Germinal center (tissue), 1 donor: Measurements from ENCODE around the gene PDE3A.

Source experiments
- DNase-seq: peaks from one replicate; pipeline ENCODE4 v3.0.0; 2012; ENCODE audit warnings: mixed read lengths, low spot score

The PDE3A gene

DNA sequence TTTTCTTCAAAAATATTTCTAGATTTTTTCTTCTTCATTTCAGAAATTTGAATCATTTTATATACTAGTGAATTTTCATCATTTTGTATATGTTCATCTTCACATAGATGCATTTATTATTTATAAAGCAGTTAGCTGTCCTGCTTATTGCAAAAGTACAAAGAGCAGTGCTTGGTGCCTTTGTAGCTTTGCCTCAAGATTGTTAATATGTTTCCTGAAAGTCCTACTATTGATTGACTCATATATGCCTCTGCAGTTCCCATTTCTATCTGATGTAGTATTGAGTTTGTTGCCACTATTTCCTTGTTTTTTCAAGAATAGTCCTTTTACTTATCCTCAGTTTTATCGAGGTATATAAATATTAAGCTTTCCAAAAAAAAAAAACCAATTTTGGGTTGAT lies 89.7 kb downstream of the PDE3A start:
- DNase-seq, result no peak

DNA sequence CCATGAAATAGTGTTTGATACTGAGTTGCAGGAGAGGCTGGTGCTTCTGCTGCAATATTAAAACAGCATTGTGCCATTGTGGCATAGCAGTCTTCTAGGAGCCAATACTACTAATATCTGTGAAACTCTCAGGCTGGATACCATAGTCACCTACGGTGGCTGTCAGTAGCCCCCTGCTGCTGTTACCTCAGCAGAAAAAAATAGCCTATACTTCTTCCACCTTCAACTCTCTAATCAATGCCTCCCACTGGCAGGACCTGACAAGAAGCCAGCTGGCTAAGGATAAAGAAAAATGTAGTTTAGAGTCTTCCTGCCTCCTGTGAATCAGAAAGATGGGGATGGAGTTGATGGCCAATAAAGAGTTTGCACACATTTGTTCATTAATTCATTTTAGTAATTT lies 91.6 kb downstream of the PDE3A start:
- DNase-seq, result no peak

DNA sequence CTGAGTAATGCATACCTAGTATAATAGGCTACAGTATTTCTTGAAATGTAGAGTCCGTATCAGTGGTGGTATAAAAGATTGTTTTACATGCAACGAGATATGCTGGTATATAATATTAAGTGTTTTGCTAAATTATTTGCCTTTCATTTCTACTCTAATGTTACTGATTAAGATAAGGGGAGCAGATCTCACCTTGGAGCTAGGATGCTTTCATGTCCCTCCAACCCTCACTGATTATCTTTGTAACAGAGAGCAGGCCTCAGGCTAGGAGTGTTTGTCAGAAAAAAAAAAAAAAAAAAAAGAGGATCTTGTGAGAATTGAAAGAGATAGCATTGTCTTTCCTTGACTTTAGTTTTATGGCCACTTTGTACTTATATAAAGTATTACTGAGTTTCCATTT lies 92.6 kb downstream of the PDE3A start:
- no peak for DNase-seq

DNA sequence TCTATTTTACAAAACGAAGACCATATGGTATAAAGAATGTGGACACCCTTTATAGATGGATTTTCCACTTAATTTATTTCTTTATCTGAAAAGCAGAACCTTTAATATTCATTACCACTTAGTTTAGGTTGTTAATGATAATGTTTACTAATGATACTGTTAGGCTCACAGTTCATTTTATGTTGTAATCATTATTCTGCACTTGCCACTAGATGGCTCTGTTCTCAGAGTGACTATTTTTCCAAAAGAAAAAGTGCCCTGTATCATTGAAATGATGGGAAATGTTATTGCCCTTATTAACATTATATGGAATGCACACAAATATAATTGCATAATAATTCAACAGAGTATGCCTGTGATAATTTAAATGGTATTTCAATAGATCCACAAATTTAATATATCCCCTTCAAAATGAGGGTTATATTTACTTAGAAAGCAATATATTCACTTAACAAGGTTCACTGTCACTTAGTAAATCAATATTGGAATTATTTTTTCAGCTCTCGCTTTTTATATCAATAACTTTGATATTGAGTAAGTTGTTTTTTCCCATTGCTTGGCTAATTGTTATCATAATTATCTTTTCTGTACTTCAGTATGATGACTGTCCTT lies 95.7 kb downstream of the PDE3A start:
- DNase-seq, result no peak

DNA sequence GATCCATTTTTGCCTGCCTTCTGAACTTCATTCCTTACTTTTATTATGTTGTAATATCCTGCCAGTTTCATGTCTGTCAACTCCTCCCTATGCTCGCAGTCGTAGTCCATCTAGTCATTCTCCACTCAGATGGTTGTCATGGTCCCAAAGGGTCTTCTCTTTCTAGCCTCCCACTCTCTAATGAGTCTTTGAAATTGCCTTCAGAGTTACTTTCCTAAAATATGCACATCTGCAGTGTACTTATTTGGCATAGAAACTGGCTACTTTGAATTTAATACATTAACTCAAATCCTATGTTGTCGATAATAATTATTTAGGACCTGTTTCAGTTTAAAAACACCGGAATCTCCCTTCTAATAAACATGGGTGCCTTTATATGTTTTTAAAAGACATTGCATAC lies 101.0 kb downstream of the PDE3A start:
- DNase-seq, result no peak

DNA sequence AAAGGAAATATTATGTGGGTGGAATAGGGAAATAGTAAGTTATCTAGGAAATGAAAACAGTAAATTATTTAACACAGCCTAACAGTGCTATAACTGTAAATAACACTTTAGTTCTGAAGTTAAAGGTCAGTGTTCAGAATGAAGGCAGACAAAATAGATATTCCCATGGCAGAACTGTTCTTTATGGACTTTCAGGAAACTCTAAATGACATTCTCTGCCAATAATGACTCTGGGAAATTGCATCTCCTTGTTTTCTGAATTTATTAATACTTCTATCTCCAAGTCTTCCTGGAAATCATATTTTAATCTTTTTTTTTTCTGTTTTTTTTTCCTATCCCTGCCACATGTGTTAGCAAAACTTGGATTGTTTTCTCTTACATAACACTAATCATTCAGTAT lies 101.4 kb downstream of the PDE3A start:
- DNase-seq, result no peak

DNA sequence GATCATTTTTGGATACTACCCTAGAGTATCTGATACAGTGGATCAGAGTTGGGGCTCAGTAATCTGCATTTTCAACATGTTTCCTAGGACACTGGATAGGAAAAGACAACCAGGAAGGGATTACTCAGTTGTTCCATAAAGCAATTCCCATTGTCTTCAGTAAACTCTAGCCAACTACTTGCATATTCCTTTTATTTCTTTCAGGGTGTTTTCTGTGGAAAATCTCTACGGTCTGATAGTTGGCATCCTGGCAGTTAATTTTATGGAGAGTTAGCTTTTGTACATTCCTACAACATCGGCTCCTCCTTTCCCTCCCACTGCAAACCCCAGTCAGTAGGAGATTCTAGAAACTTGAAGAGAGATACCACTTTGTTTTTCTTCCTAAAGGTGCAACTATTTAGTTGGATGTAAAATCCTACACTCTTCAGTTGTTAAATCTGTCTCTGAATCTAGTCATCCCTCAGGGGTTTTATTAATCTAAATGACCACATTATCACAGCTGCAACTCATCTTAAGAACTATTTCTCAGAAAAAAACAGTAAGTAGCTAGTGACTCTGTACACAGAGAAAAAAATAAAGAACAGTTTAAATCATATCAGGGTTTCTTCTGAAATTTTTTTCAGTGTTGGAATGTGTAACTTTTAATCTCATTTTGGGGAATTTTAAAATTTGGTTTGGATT lies 103.9 kb downstream of the PDE3A start:
- DNase-seq, result no peak

DNA sequence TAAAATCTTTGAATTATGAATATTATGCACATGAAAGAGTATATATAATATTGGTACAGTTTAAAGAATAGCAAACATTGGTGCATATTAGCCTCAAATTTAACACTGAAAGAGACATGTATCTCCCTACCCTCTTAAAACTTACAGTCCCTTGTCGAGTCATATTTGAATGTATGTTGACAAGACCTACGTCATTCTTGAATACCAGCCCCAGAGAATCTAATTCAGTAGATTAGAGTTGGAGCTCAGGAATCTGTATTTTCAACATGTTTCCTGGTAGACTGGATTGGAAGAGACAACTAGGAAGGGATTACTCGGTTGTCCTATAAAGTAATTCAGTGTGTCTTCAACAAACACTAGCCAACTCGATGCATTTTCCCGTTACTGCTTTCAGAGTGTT lies 104.8 kb downstream of the PDE3A start:
- no peak for DNase-seq

DNA sequence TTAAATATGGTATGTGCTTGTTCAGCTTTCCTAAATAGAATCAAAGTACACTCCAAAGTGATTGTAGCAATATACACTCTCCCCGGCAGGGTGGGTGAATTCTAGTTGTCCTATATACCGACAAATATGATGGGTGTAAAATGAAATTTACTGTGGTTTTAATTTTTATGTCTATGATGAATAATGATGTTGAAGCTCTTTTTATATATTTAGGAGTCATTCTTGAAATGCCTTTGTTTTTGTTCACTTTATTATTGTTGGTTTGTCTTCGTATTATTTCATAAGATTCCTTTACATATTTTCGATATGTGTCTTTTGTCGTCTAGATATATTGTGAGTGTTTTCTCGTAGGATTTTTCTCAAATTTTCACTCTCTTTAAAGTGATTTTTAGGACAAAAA lies 105.7 kb downstream of the PDE3A start:
- DNase-seq, result no peak

DNA sequence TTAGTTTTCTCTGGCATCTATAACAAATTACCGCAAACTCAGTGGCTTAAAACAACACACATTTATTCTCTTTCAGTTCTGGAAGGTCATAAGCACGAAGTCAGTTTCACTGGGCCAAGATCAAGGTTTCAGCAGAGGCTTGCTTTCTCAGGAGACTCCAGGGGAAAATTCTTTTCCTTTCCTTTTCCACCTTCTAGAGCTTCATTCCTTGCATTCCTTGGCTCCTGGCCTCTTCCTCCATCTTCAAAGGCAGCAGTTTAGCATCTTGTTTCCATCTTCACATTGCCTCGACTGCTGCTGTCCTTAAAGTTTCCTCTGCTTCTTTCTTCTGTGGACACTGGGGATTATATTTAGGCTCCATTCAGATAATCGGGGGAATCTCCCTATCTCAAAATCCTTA lies 106.1 kb downstream of the PDE3A start:
- DNase-seq, result no peak

DNA sequence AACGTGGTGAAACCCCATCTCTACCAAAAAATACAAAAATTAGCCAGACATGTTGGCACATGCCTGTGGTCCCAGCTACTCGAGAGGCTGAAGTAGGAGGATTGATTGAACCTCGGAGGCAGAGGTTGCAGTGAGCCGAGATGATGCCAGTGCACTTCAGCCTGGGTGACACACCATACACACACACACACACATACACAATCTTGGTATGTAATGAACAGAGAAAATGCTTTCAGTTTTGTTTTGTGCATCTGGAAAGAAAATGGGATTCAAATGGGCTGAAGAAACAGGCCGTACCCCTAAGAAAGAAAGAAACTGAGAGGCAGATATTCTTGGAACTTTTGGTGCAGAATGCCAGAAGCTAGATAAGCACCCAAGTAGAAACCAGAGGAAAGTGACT lies 107.2 kb downstream of the PDE3A start:
- no peak for DNase-seq

DNA sequence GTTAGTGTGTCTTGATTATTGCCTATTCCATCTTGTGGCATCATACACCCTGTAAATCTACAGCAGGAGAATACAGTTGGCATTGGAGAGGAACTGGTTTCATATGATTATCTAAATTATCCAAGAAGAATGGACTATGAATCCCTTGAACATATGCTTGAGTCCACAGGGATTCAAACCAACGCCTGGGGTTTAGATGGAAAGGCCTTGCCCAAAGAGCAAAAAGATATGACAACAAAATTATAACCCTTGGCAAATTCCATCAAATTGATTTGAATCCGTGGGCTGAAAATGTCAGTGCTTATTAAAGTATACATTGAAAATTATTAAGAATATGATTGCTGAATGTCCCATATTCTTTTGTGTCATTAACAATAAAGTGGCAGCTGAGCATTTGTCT lies 108.2 kb downstream of the PDE3A start:
- no peak for DNase-seq

DNA sequence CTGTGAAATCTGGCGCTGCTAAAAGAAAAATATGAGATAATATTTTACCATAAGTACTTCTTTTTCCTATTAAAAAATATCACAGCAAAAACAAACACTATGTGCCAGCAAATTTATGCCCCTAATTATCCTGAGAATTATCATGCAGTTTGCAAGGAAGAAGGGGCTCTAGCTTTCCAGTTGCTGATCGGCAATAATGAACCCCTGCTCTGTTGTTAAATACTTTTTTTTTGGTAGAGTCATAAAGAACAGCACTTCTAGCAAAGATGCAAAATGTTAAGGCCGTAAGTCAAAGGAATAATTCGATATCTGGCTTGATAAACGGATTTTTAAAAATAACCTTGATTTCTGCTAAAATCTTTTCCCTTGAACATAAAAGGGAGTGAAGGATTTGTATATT lies 108.9 kb downstream of the PDE3A start:
- DNase-seq, result no peak

DNA sequence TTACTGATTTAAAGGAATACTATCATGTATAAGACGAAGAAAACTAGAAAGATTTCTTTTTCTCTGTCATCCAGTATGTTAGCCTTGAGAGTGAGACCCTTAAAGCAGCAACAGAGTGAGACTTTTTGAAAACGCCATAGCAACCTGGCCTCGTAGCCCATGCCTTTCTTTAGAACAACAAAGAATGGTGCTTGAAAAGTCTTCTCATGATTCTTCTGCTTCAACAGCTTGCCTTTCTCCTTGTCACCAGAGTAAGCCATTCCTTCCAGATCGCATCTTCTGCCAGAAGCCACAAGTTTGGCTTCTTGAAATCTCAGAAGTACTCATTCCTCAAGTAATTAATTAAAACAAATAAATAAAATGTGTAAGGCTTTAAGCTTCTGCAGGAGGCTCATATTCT lies 109.3 kb downstream of the PDE3A start:
- DNase-seq, result no peak

DNA sequence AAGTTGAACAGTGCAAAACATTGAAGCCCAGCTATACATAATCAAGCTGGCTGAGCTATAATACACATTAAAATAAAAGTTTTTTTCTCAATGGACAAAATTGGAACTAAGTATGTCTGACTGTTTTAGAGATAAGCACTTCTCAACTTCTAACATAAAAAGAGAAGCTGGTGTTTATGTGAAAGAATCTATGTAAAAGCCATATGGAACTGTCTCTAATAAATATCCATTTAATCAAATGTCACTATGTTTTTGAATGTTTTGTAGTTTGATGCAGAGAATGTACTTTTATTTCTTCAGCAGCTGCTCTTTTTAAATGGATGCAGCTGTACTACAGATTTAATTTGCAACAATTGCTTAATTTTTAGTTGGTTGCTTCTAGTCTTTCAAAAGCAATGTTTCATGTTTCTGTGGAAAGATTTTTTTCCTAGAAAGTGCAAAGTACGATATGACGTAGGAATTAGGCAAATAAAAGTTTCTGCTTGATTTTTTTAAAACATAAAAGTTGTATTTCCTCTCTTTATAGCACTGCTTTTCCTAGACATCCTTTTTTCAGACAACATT lies 114.2 kb downstream of the PDE3A start:
- DNase-seq, result no peak

DNA sequence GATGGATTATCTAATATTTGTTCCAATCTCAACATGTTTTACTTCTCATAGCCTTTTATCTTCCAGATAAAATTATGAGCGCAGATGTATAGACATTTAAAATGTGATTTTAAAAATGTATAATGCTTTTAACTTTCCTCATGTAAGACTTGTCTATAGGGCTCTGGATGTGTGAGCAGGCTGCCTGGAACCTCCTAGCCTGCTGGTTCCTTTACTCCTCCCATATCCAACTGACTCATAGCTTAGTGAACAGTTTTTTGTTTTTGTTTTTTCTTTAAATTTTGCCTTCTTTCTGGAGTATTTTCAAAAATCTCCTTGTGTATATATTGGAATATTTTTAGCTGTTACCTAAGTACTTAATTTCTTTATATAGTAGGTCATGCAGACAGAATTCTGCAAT lies 115.4 kb downstream of the PDE3A start:
- DNase-seq, result no peak

DNA sequence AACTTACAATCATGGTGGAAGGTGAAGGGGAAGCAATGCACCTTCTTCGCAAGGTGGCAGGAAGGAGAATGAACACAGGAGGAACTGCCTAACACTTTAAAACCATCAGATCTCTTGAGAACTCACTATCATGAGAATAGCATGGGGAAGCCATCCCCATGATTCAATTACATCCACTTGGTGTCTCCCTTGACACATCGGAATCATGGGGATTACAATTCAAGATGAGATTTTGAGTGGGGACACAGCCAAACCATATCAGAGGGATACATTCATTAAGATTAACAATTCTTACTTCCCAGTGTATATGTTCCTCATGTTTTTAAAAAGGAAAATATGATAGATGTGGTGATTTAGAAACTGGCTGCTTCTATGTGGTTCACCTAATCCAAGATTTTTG lies 117.9 kb downstream of the PDE3A start:
- no peak for DNase-seq

DNA sequence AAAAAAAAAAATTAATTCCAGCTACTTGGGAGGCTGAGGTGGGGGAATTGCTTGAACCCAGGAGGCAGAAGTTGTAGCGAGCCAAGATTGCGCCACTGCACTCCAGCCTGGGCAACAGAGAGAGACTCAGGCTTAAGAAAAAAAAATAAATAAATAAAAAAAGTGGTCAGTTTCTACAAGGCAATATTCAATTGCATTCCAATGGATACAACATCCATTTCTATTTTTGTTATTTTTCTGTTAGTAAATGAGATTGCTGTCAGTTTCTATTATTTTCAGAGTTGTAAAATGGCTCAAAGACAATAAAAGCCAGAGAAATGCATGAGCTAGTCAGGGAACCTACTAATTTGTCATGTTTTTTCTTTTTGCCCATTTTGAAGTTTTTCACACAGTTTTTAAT lies 119.2 kb downstream of the PDE3A start:
- DNase-seq, result no peak

DNA sequence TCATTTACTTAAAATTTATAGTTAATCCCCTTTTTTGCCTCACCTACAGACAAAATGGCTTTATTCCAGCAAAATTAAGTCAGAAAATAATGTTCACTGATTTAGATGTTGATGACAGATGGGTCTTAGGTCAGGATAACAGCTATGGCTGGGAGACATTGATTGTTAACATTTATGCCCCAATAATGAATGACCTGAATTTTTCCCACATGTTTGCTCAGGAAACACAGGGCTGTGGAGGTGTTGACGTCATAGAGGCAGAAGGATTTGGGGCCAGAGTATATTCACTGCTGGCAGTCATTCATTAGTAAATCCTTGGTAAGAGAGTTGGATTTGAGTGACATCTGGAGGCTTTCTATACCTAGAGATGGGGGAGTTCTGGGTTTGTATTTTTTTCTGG lies 121.3 kb downstream of the PDE3A start:
- DNase-seq, result no peak

DNA sequence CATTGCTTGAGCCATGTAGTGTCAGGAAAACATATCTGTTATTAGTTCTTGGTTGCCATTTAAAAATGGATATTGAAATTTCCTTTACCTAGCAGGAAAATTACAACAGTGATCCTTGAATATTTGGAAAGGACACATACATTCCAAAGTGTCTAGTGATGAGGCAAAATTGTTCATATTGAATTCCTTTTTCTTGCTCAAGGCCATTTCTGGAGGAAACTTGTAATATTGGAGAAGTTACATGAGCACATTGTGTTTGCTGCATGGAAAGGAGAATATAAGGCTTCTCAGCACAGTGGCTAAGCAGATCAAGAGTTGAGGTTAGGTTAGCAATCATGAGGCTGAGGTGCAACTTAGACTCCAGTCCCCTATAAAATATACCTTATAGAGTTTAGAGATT lies 121.9 kb downstream of the PDE3A start:
- DNase-seq, result no peak

DNA sequence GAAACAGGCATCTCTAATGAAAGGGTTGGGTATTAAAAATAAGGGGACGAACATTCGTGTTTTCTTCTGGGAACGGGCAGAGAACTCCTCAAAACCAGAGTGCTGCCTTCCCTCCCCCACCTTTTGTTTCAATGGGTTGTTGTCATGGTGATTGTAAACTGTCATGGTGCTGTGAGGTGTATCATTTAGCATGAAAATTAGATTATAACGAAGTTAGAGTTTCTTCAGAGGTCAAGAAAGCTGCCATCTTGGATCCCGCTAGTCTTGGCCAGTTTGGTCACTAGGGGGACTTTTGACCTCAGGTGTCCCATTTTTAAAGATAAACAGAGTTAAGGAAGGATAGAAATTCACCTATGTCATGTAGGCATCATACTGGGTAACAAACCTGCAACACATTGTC lies 123.0 kb downstream of the PDE3A start:
- DNase-seq, result no peak

DNA sequence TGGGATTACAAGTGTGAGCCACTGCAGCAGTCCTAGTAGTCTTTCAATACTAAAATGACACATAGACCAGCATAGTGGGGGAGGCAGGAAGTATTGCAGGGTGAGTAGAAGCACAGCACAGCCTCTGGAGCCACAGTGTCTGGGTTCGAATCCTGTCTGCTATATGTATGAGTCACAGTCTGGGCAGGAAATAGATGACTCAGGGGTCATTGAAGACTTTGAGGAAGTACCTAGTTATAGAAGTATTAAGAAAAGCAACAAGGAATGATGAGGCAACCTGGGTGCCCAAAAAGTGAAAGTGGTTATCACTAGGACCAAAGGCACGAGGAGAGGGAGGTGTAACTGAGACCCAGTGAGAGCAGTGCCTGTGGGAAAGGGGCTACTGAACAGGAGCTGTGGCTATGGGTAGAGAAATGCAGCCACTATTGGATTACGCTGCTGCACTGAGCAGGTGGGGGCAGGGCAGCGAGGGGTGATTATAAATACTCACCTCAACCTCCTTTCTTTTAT lies 124.0 kb downstream of the PDE3A start:
- no peak for DNase-seq

DNA sequence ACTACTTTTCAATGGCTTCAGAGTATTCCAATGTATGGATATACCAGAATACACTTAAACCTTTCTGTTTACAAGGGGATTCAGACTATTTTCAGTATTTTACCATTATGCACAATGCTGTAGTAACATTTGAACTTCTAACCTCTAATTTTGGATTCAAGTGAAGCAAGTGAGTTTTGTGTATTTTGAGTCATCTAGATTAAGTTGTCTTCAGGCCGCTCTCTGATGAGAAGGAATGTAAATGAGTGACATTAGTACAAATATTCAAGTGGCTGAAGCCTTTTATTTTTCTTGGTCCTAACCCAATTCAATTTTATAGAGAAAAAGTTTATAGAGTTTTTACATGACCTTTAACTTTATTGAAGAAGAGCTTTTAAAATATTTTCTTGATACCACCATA lies 125.6 kb downstream of the PDE3A start:
- no peak for DNase-seq

DNA sequence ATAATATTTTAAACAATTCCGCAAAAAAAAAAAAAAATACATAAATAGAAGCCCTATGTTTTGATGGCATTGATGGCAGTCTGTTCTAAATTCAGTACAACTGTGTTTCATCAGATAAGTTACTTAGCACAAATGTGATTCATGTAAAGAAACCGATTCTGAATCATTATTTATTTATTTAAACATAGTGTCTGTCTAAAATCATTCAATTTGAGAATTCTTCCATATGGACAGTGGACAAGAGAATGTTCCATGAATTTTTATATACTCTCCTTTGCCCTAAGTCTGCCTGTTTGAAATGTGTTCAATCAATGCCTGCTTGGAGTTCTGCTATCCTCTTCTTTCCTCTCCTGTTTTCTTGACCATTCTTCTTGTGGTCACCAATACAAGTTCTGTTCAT lies 126.5 kb downstream of the PDE3A start:
- DNase-seq, result no peak
